ENCODE measurements around the gene OR7A5.
"Not testable (repeated sequence)": the region's sequence is repeated elsewhere in the genome, so short reads cannot be mapped to it uniquely, and the experiment has no call there.

Gene OR7A5

DNA sequence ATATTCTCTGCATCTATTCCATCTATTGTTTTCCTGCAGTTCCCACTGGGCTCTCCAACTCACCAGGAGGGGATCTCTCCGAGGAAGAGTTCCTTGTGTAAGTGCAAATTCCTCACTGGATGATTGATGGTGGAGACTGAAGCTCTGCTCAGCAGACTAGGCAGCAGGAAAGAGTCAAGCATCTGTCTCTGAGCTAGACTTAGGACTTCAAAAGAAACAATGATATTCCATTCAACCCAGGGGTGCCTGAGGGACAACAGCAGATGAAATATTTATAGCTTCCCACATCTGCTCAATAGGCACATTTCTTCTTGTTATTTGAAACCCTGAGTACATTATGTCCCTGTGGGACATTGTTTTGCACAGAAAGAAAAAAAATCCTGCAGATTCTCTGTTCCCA, at the start of gene OR7A5, which contains the start of gene OR7C1:
Gene OR7A5, minus strand, starts transcription at position 175 of the 400 bp plus-strand sequence. CDS start 6,944 bp downstream, outside the sequence.
Gene OR7C1, minus strand, starts transcription at position 175 of the 400 bp plus-strand sequence. CDS start 35,049 bp downstream, outside the sequence.
- no peak for DNase-seq

GRCh38 chr19:14871619-14872230, 36.7 kb upstream of the OR7A5 start:
- peak; percentile 19 for DNase-seq

DNA sequence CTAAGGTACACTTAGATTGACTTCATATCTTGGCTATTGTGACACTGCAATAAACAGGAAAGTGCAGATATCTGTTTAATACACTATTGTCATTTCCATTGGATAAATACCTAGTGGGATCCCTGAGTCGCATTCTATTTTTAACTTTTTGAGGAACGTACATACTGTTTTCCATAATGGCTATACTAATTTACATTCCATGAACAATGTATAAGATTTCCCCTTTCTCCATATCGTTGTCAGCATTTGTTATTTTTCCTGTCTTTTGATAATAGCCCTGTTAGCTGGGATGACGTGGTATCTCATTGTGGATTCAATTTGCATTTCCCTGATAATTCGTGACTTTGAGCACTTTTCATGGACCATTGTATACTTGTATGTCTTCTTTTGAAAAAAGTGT, 33.5 kb upstream of the OR7A5 start:
- no peak for DNase-seq

- DNase-seq: no peak
Observed at GRCh38 chr19:14848822-14849221, 13.8 kb upstream of the OR7A5 start, which contains the start of gene OR7A10. Gene OR7A10, minus strand, starts transcription at chr19:14848922. Its CDS starts 7,045 bp downstream, at chr19:14841877.

DNA sequence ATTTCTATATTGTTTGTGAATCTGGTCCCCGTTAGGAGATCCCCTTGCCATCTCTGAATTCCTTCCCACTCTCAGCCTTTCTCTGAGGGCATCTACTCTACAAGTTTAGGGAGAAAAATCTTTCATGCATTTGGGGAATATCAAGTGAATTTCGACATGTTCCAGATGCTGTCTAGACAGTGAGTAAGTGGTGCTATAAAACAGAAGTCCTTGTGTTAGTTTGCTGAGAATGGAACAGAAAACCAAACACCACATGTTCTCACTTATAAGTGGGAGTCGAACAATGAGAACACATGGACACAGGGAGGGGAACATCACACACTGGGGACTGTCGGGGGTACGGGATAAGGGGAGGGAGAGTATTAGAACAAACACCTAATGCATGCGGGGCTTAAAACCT, 8.6 kb upstream of the OR7A5 start:
- DNase-seq: no peak

DNA sequence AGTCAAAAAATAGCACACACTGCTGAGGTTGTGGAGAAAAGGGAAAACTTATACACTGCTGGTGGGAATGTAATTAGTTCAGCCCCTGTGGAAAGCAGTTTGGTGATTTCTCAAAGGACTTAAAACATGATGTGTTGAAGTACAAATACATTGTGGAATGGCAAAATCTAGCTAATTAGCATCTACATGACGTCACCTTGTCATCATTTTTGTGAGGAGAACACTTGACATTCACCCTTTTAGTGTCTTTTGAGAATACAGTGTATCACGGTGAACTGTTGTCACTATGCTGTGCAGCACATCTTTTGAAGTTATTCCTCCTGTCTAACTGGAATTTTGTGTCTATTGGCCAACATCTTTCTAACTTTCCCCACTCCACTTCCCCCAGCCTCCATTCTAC, 8.2 kb upstream of the OR7A5 start:
- DNase-seq: no peak

- peak; percentile 42 for DNase-seq
Observed at GRCh38 chr19:14840206-14840605, 5.2 kb upstream of the OR7A5 start.

GRCh38 chr19:14837391-14837790, 2.4 kb upstream of the OR7A5 start:
- DNase-seq: no peak

- DNase-seq: no peak
Observed at GRCh38 chr19:14830702-14831101, 4.3 kb downstream of the OR7A5 start.

DNA sequence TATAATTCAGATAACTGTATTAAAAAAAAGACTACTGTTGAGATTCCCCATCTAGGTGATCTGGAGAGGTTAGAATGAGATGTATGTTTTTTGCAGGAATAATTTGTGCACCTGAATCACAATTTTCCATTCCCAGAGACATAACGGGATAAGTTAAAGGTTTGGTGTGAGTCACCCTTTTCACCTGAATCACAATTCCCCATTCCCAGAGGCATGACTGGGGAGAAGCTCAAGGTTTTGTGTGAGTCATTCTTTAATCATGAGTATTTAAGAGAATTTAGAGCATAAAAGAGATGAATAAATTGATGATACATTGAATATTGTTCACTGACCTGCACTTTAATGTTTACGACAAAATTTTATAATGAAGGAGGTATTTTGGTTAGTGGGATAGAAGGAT, 9.0 kb downstream of the OR7A5 start:
- no peak for DNase-seq

- no peak for DNase-seq
Observed at GRCh38 chr19:14821937-14822336, 13.0 kb downstream of the OR7A5 start.

GRCh38 chr19:14818588-14818987, 16.4 kb downstream of the OR7A5 start:
- DNase-seq: no peak

- DNase-seq: no peak
Observed at GRCh38 chr19:14817052-14817451, 17.9 kb downstream of the OR7A5 start.

DNA sequence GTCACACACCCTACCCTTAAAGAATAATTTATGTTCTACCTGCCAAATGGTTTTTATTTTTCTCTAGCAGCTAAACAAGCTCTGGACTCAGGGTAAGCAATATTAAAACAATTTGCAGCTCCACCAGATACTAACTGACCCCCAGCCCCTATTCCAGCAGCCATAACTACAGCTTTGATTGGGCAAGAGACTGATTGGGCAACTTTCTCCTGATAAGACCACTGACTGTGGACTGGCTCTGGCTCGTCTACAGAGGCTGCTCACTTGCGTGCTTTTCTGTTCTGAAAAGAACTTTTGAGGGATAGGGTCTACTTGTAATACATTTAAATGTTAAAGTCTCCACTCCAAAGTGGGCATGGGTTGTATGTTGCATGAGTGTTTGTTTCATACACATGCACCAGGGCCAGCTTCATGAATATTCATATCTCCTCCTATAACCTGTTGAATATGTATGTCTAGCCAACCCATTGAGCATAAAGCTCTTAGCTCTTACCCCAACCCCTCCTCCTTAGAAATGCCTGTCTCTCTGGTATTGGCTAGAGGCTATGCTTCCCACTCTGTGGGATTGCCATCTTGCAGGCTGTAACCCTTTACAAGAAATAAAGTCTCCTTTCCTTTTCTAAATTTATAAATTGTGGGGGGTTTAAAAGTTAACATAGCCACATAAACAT, 19.9 kb downstream of the OR7A5 start:
- no peak for DNase-seq

- no peak for DNase-seq
Observed at GRCh38 chr19:14809272-14810057, 25.5 kb downstream of the OR7A5 start.

- DNase-seq: no peak
Observed at GRCh38 chr19:14804765-14805164, 30.2 kb downstream of the OR7A5 start.

DNA sequence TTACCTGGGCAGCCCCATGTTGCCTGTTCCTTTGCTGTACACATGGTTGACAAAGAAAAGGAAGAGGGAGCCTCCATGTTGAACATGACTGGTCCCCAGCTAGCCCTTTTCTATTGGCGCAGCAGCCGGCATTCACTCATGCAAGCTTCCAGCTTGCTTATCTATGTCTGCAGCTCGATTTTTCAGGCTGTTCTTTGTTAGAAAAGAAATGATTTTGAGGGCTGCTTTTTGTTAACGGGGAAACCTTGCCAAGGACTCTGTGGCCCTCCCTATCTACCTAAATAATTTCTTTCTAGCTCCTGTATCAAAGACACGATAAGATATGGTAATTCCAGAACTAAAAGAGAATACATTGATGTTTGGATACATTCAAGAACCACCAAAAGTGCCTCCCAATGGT, 36.2 kb downstream of the OR7A5 start:
- DNase-seq: no peak

- DNase-seq: no peak
Observed at GRCh38 chr19:14796021-14796420, 39.0 kb downstream of the OR7A5 start.

- no peak for DNase-seq
Observed at GRCh38 chr19:14795078-14795721, 39.8 kb downstream of the OR7A5 start.

DNA sequence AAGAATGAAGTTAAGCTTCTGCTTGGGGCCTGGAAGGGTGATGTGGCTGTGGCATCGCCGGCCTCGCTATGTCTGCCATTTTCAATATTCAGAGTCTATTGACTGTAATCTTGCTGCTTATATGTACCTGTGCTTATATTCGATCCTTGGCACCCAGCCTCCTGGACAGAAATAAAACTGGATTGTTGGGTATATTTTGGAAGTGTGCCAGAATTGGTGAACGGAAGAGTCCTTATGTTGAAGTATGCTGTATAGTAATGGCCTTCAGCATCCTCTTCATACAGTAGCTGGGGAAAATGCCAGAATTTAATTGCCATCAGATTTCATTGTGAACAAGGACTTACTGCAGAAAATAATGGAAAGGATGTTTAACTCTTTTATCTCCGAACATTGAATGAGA, 42.7 kb downstream of the OR7A5 start:
- DNase-seq: not testable (repeated sequence)

DNA sequence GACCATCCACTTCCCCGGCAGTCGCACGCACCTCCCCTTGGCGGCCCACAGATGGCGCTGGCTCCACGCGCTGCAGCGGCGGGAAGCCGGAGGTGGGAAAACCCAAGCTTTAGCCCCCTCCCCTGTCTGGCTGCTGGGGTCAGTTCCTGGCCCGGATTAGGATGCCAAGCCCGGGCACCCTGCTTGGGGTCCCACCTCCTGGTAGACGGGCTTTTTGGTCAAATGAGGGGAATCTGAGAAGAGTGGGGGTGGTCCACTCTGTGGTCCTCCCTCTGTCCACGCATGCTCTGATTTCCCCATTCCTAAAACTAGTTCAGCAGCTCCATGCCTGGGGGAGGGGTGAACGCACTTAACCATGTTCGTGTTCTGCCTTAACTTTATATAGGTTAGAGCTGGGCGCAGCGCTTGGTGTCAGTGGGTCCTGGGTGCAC, 48.5 kb downstream of the OR7A5 start:
- DNase-seq: no peak

GRCh38 chr19:14785102-14785793, 49.7 kb downstream of the OR7A5 start:
- DNase-seq: not testable (repeated sequence)

DNA sequence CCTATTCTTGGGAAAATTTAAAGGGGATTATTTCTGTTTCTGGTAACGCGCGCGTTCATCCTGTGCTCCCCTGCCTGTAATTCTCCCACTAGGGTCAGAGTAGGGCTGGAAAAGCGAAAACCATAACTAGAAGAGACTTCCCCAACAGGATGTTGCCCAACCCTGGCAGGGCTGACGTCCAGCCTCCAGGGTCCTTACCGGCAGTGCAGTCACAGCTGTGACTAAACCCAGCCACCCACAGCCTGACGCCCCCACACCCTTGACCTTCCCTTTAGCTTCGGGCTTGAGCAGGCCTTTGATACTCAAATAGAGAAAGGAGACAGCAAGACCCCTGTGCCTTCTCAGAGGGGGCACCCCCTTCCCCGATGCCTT, 50.3 kb downstream of the OR7A5 start:
- not testable (repeated sequence) for DNase-seq

All from DMS53 (cell line).